Activated CD8-positive, alpha-beta memory T cell treated with anti-CD3 and anti-CD28 coated beads, Interleukin-2, amount 50 U/mL, for 1 hour (primary cell): ENCODE results near the gene PPFIA2.

Experiments
- DNase-seq: peaks from one replicate; pipeline ENCODE4 v3.0.0-alpha.2; 2020; ENCODE audit errors: extremely low read depth

The PPFIA2 gene

GRCh38 chr12:81546811-81547210, 212.3 kb downstream of the PPFIA2 start:
- no peak for DNase-seq

DNA sequence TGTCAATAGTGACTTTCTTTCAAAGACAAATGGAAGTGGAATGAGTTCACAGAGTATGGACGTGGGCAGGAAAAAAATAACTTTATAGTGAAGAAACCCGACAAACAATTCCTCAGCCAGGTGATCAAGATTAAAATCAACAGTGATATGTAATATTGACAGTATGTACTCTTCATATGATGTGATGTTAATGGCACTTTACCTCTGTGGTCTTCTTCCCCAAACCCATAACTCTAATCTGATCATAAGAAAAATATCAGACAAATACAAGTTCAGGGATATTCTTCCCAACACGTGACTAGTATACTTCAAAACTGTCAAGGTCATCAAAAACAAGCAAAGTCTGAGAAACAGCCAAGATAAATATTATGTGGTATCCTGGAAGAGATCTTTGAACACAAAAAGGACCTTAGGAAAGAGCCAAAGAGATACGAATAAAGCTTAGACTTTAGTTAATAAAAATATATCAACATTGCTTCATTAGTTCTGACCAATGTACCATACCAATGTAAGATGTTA, 215.5 kb downstream of the PPFIA2 start:
- DNase-seq, result no peak

DNA sequence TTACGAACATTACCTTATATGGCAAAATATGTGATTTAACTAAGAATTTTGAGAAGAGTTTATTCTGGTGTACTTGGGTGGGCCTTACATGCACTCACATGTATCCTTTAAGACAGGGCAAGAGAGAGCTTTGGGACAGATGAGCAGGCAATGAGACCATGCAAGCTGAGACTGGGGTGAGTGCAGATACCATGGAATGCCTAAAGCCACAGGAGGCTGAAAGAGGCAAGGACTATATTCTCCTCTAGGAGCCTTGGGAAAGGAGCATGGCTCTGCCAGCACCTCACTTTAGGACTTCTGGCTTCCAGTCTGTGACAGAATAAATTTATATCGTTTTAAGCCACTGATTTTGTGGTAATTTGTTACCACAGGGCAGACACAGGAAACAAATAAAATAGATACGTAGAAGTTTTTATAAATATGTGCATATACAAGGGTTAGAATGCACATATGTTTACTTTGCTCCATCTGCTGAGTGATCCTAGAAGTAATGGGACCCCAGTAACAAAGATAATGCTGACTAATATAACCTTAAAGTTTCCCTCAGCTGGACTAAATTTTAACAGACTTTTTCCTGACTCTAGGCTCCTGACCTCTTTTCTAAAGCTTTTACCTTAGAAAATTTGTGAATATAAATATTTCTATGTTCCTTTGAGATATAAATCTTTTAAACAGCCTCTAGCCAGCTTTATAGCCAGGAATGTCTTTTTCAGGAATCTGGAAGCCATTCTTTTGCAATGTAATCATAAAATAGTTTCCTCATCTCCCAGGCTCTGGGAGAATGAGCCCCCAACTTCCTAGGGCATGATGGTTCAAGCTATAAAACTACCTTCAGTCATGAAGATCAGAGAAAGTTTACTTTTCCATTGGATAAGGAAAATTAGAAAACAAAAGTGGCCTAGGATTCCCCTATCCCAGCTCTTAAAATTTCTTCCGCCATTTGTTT, 216.8 kb downstream of the PPFIA2 start:
- no peak for DNase-seq

DNA sequence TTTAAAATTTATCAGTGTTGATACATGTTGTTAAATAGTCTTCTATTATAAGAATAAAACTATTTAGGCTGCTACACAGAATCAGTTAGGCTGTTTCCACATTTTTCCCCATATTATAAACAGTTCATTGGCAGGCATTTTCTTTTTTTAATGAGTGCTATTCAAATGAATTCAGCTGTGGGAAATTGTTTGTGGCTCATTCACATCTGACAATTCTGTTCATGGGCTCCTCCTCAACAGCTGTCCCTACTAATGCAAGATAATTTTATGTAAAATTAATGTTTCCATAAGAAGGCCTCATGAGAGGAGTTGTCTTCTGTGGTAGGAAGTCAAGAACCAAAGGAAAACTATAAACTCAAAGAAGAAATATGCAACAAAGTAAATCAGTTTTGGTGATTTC, 218.0 kb downstream of the PPFIA2 start:
- DNase-seq, result no peak

GRCh38 chr12:81539279-81539678, 219.9 kb downstream of the PPFIA2 start:
- DNase-seq, result no peak

GRCh38 chr12:81533054-81533453, 226.1 kb downstream of the PPFIA2 start:
- no peak for DNase-seq

DNA sequence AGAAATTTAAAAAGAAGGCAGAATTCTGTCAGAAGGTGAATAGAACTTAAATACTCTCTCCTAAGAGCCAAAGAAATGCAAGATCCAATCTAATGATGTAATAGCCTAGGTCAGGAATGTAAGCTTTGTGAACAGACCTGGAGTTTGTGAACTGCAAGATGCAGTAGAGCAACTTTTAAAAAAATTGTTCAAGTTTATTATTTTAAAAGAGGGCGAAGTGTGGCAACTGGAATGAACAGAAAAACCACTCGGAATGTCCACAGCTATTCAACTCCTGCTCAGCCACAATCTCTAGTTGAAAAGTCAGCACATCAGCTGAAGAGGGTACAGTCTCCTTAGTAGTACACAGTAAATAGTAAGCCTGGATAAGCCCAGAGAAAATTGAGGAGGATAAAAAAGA, 228.8 kb downstream of the PPFIA2 start:
- DNase-seq, result no peak

GRCh38 chr12:81520064-81520945, 238.8 kb downstream of the PPFIA2 start:
- DNase-seq, result no peak

DNA sequence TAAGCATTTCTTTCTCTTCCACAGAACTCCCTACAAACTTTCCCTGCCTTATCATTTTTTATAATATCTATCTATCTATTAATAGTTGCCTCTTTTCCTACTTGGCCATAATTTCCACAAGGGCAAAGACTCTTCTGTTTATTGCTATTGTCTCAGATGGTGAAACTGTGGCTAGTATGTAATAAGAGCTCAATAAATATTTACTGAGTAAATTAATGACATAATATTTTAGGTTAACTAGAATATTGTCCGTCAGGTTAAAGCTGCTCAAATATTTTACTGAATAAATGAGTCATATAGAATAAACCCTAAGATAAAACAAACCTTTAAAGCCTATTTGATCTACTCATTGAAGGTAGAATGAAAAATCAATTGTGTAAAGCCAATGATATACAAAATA, 240.5 kb downstream of the PPFIA2 start:
- no peak for DNase-seq

DNA sequence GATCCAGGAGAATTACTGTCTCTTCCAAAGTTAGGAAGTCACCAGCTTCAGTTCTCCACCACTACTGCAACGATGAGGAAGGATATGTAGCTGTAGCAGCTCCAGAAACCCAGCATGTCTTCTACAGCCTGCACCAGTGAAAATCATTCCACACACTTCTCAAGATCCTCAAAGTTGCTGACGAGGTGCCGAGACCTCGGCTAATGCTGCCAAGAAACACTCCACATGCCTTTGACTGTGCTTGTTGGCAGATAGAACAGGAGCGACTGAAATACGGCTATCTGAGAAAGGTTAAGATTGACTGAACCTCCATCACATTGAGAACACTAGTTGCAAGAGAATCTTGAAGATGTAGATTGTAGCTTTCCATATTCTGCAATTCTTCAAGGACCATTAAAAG, 241.9 kb downstream of the PPFIA2 start:
- DNase-seq, result no peak

GRCh38 chr12:81502912-81503695, 256.0 kb downstream of the PPFIA2 start:
- no peak for DNase-seq

DNA sequence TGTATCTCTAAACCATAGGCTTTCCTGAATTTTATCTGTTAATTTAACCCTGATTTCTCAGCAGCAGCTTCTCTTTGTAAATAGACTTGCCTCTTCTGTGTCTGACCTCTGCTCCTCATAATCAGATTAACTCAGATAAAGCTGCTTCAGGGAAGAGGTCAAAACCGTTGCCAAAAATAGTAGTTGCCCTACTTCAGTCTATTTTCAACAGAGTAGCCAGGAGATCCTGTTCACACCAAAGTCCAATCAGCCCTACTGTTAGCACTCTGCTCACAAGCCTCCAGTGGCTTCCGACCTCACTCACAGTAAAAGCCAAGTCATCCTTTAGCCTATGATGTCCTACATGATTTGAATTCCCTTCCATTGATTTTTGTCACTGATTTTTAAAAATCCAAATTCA, 258.4 kb downstream of the PPFIA2 start:
- DNase-seq, result no peak

- no peak for DNase-seq
These were observed 259.3 kb downstream of the PPFIA2 start for GRCh38 chr12:81499809-81500208.

DNA sequence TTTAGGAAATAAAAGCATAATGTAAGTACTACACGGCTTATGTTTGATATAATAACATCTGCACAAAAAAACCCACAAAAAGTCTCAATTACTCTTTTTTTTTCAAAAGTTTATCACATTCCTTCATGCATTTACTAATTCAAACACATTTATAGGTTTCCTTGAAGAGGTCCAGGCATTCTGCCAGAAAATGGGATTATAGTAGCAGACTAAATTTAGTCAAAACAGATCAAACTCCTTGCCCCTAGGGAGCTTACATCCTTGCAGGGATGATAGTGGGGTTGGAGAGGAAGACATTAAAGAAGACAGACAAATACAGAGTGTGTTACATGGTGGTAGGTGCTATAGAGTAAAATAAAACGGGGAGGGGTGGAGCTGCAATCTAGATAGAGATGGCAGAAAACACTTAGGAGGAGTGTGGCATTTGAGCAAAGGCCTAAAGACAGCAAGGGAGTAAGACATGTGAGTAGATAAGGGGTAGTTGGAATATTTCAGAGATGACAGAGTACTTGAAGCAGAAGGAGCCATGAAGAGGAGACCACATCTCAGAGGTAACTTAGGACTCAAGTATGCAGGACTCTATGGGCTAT, 266.9 kb downstream of the PPFIA2 start:
- no peak for DNase-seq

DNA sequence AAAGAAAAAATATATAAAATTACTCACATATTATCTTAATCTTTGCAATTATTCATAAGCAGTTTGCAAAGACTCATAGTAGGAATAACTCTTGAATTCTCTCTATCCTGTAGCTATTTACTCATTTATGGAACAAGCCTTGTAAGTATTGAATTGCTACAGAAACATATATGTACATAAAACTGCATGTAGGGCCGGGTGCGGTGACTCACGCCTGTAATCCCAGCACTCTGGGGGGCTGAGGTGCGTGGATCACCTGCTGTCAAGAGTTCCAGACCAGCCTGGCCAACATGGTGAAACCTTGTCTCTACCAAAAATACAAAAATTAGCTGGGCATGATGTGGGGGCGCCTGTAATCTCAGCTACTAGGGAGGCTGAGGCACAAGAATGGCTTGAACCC, 286.2 kb downstream of the PPFIA2 start:
- no peak for DNase-seq

GRCh38 chr12:81470923-81471322, 288.2 kb downstream of the PPFIA2 start:
- DNase-seq, result no peak

DNA sequence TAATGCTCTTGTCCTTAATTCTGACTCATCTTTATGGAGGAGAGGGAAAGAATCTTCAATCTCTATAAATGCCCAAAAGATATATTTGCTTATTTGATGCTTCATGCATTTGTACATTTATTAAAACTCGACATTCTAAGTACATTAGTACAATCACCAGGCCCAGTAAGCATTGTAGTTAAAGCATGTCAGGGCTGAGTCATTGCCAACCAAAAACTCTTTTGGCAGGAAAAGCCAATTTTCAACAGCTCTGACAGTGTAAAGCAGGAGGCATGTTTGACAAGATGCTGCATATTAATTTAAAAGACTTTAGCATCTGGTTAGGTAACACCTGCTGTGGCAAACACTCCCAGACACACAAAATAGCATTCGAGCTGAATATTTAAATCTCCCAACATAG, 290.9 kb downstream of the PPFIA2 start:
- DNase-seq, result no peak

GRCh38 chr12:81465876-81466275, 293.3 kb downstream of the PPFIA2 start:
- no peak for DNase-seq

GRCh38 chr12:81465191-81465590, 294.0 kb downstream of the PPFIA2 start:
- no peak for DNase-seq

GRCh38 chr12:81461163-81461562, 298.0 kb downstream of the PPFIA2 start:
- no peak for DNase-seq
